HepG2 (cell line): ENCODE measurements around the gene ARHGAP33. TPM values are rescaled to one million over a fixed set of nuclear protein-coding genes. Genes with fewer than 3 reads are reported as not detected.

Experiments
- CENPT ChIP-seq: sonication (generic); formaldehyde crosslinking; IDR thresholded peaks from 2 replicates; pipeline ENCODE4 v1.8.0; 2022; ENCODE audit warnings: low read depth, mild to moderate bottlenecking, moderate library complexity, missing genetic modification reagents
- EZH2 ChIP-seq: conservative IDR thresholded peaks from 2 replicates; pipeline ENCODE4 v1.6.1; 2012; ENCODE audit warnings: mild to moderate bottlenecking, low read depth, low read length, moderate library complexity
- MLXIP ChIP-seq: sonication (generic); formaldehyde crosslinking; IDR thresholded peaks from 2 replicates; pipeline ENCODE4 v1.9.0; 2021; ENCODE audit warnings: missing genetic modification reagents, borderline replicate concordance
- MXD3 ChIP-seq: IDR thresholded peaks from 2 replicates; pipeline ENCODE4 v1.6.1; 2016; ENCODE audit warnings: mild to moderate bottlenecking, missing biosample characterization, missing genetic modification reagents
- NFIC ChIP-seq: IDR thresholded peaks from 2 replicates; pipeline ENCODE4 v1.6.1; 2012; ENCODE audit warnings: mild to moderate bottlenecking, low read length, inconsistent platforms
- PAF1 ChIP-seq: IDR thresholded peaks from 2 replicates; pipeline ENCODE4 v1.6.1; 2016; ENCODE audit warnings: missing genetic modification reagents, missing compliant biosample characterization
- PHB2 ChIP-seq: fragments of 450-650 bp; IDR thresholded peaks from 2 replicates; pipeline ENCODE4 v1.6.1; 2018; ENCODE audit not compliant: partially characterized antibody
- REXO4 ChIP-seq: sonication (generic); formaldehyde crosslinking; IDR thresholded peaks from 2 replicates; pipeline ENCODE4 v1.8.0; 2022; ENCODE audit warnings: missing genetic modification reagents, mild to moderate bottlenecking, borderline replicate concordance
- SALL1 ChIP-seq: sonication (generic); formaldehyde crosslinking; IDR thresholded peaks from 2 replicates; pipeline ENCODE4 v1.8.0; 2022; ENCODE audit warnings: mild to moderate bottlenecking, missing genetic modification reagents
- TFDP1 ChIP-seq: IDR thresholded peaks from 2 replicates; pipeline ENCODE4 v1.6.1; 2016; ENCODE audit warnings: missing compliant biosample characterization, missing genetic modification reagents, borderline replicate concordance
- UBTF ChIP-seq: sonication (generic); formaldehyde crosslinking; IDR thresholded peaks from 2 replicates; pipeline ENCODE4 v1.4.0; 2020; ENCODE audit warnings: mild to moderate bottlenecking, missing genetic modification reagents
- ZBTB10 ChIP-seq: sonication (generic); formaldehyde crosslinking; IDR thresholded peaks from 2 replicates; pipeline ENCODE4 v1.4.0; 2020; ENCODE audit warnings: missing genetic modification reagents, borderline replicate concordance
- ZNF337 ChIP-seq: sonication (generic); formaldehyde crosslinking; IDR thresholded peaks from 2 replicates; pipeline ENCODE4 v1.5.1; 2020; ENCODE audit warnings: missing genetic modification reagents, low read depth, mild to moderate bottlenecking, borderline replicate concordance
- ZNF33B ChIP-seq: sonication (generic); formaldehyde crosslinking; IDR thresholded peaks from 2 replicates; pipeline ENCODE4 v1.5.1; 2020; ENCODE audit warnings: mild to moderate bottlenecking, missing genetic modification reagents
- ZXDC ChIP-seq: sonication (generic); formaldehyde crosslinking; IDR thresholded peaks from 2 replicates; pipeline ENCODE4 v1.5.0; 2020; ENCODE audit warnings: mild to moderate bottlenecking, missing genetic modification reagents
- polyA plus RNA-seq, 8 experiments: library from polyadenylated mRNA; depleted of rRNA in 3 of 8; stranded (reverse) in 7 of 8; unstranded in 1 of 8; fragments of >200 nt; fragmentation: Illumina TruSeq in 4 of 8; extraction: Trizol in 4 of 8; gene quantifications; 2 replicates each; pipeline versions ENCODE4 v1.2.1 to v1.2.3, GENCODE V29; 2011 to 2016; ENCODE audit warnings: low read depth in 4 of 8, missing spikeins in 1 of 8, mixed read lengths in 1 of 8; ENCODE audit not compliant: insufficient read depth in 1 of 8
- total RNA-seq, 5 experiments: library from RNA; depleted of rRNA; stranded (reverse); fragments of >200 nt; fragmentation: Illumina TruSeq; extraction: Trizol; gene quantifications; 2 replicates each; pipeline ENCODE4 v1.2.3, GENCODE V29; 2016; ENCODE audit warnings: low read depth in 1 of 5

The ARHGAP33 gene
- total and polyA plus RNA-seq, 2 of the 13 experiments (the other 11 are each of a cell fraction or from before 2014, with no cell fraction given): 1.3 to 2.7 TPM

- no peak for TF ChIP-seq REXO4 (CRISPR knock-in tag)
- TF ChIP-seq ZXDC (CRISPR knock-in tag): peak; percentile 81; the same call in 1 of the 2 replicates
- peak; percentile 76; the same call in 1 of the 2 replicates for TF ChIP-seq CENPT (CRISPR knock-in tag)
- TF ChIP-seq ZBTB10 (CRISPR knock-in tag): peak; percentile 75; the same call in 1 of the 2 replicates
- peak; percentile 51; the same call in 1 of the 2 replicates for TF ChIP-seq TFDP1 (CRISPR knock-in tag)
- TF ChIP-seq PHB2: no peak
- no peak for TF ChIP-seq EZH2
- TF ChIP-seq MLXIP (CRISPR knock-in tag): peak; percentile 91; the same call in 1 of the 2 replicates
- TF ChIP-seq UBTF (CRISPR knock-in tag): no peak
- TF ChIP-seq ZNF337 (CRISPR knock-in tag): peak; percentile 66; the same call in 1 of the 2 replicates
- peak; percentile 76; the same call in 1 of the 2 replicates for TF ChIP-seq ZNF33B (CRISPR knock-in tag)
- peak; percentile 95; the same call in 1 of the 2 replicates for TF ChIP-seq MXD3
- TF ChIP-seq PAF1 (CRISPR knock-in tag): no peak
- TF ChIP-seq NFIC: no peak
- TF ChIP-seq SALL1 (CRISPR knock-in tag): peak; percentile 98
These were observed 53.4 kb downstream of the ARHGAP33 start (continued) for GRCh38 chr19:35828692-35829301.
